Right lobe of liver (tissue), 6 donors: ENCODE data around the gene DTNA. TPM values are rescaled to one million over a fixed set of nuclear protein-coding genes. Genes with fewer than 3 reads are reported as not detected.

Source experiments
- ATAC-seq, 4 donors: fragments of 200-7000 bp; cut with Tn5 transposase; one replicate each; pipeline ENCODE4 v1.9.1; 2020; ENCODE audit warnings: mild to moderate bottlenecking in 4 of 4, moderate library complexity in 4 of 4
- DNase-seq, 3 donors: peaks; one replicate each; pipeline ENCODE4 v3.0.0-alpha.2; 2020
- H3K27ac ChIP-seq, 3 donors: fragments of 200-600 bp; one replicate each; pipeline ENCODE4 v1.8.0; 2022
- H3K27me3 ChIP-seq, 2 donors: fragments of 200-600 bp; one replicate each; pipeline ENCODE4 v1.8.0; 2022
- H3K36me3 ChIP-seq, 4 donors: fragments of 200-600 bp; sonication (generic) in 1 of 4; one replicate each; pipeline versions ENCODE4 v1.5.1 to v1.8.0; 2017 to 2022; ENCODE audit warnings: control low read depth in 1 of 4
- H3K4me1 ChIP-seq, 4 donors: fragments of 200-600 bp; sonication (generic) in 1 of 4; one replicate each; pipeline versions ENCODE4 v1.5.1 to v1.8.0; 2017 to 2022; ENCODE audit warnings: control low read depth in 1 of 4
- H3K4me3 ChIP-seq, 3 donors: fragments of 200-600 bp; one replicate each; pipeline ENCODE4 v1.8.0; 2022
- H3K9me3 ChIP-seq, 4 donors: fragments of 200-600 bp; sonication (generic) in 1 of 4; one replicate each; pipeline versions ENCODE4 v1.5.1 to v1.8.0; 2017 to 2022; ENCODE audit warnings: control low read depth in 1 of 4
- CTCF ChIP-seq, 4 donors: fragments of 200-600 bp in 3 of 4; fragments of 450-650 bp in 1 of 4; IDR thresholded peaks; one replicate each; pipeline versions ENCODE4 v1.5.1 to v1.8.0; 2016 to 2022; ENCODE audit warnings: antibody characterized with exemption in 4 of 4, mild to moderate bottlenecking in 2 of 4
- POLR2A ChIP-seq: fragments of 450-650 bp; IDR thresholded peaks from one replicate; pipeline ENCODE4 v1.6.1; 2017; ENCODE audit warnings: antibody characterized with exemption, mild to moderate bottlenecking
- WGBS: methylation state at CpG from one replicate; pipeline ENCODE4 v1.1.6; 2018; ENCODE audit warnings: low coverage, low lambda C conversion rate; ENCODE audit not compliant: insufficient coverage; ENCODE audit errors: missing lambda C conversion rate; 5-methylcytosine and 5-hydroxymethylcytosine counted together
- intact Hi-C, 2 donors: fragments of 100-400 bp; cut with DNase I; formaldehyde crosslinking; loops; one replicate each; pipeline versions ENCODE4 v1.11.2 to v1.14.1; 2022
- total RNA-seq, 6 experiments: library from RNA; depleted of rRNA in 2 of 6; stranded (reverse); fragments of >200 nt in 2 of 6; fragmentation: NEBNext Ultra II Directional in 3 of 6; extraction: Animal tissue kit (Norgen Biotek cat#: 25700) in 3 of 6; gene quantifications; one replicate each; pipeline versions ENCODE4 v1.1.0 to v1.2.4, GENCODE V29; 2016 to 2023
- donor health status: DM: no; HTN: yes; CAD: no.
- donor health status: DM: no; HTN: no; CAD: no.
- donor health status: DM: no; HTN: no; CAD: no.
- donor health status: DM: no; HTN: yes; CAD: no.
- donor health status: DM: no; HTN: yes; CAD: no.

The DTNA gene
- total RNA-seq, 6 experiments from 2014 or later, result 0.90 to 29.4 (median 13.7) TPM

GRCh38 chr18:34808389-34808788, 98.3 kb downstream of the DTNA start:
- Histone ChIP-seq H3K9me3 (no peaks in the 10 kb centered on the region), H3K4me1 (peaks cover 0 to 32% (median 0%) of the 10 kb centered on the region in 4 donors), H3K27ac (peak overlapping the region in 1 of 3 donors; percentile 35), H3K27me3 (no peaks in the 10 kb centered on the region), H3K36me3 (no peaks in the 10 kb centered on the region), H3K4me3 (no peak overlapping the region)
- TF ChIP-seq POLR2A (no peak), CTCF (IDR thresholded peaks at IDR 0.05) (peak in 1 of 4 donors; percentile 4)
- 14% methylated on average over 1 of the region's 1 CpG for WGBS
- intact Hi-C loops, result no loop called here
- peak in 3 of 4 donors; percentile 77 to 84 (median 80) for ATAC-seq
- DNase-seq, result no peak

DNA sequence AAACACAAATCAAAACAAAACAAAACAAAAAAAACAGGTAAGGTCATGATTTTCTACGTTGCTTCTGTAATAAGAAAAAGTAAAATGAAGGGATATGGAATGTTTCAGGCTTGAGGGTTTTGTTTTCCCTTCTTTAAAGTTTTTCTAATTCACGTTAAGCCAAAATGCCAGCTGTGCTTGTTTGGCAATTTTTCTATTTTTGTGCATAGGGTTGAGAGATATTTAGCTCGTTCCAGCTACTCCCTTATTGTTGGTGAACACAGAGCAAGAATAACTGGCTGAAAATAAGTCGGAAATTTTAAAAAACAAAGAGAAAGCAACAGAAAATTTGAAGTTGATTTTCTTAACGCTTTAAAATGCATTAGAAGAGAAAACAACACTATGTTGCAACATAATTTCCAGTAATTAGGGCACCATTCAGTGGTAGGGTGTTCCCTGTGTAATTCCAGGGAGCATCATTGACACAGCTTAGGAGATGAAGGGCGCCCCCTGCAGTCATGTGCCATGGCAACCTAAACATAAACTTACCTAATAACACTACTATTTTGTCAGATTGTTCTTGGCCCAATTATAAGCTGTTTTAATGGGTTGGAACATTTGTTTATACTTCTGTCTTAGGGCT, 99.5 kb downstream of the DTNA start:
- peak in 3 of 4 donors; percentile 34 to 44 (median 40) for TF ChIP-seq CTCF (IDR thresholded peaks at IDR 0.05)
- no peak for TF ChIP-seq POLR2A
- WGBS, result 45% methylated on average over 6 of the region's 6 CpGs
- Histone ChIP-seq H3K4me1 (peaks cover 0 to 32% (median 0%) of the 10 kb centered on the region in 4 donors), H3K9me3 (no peaks in the 10 kb centered on the region), H3K27me3 (no peaks in the 10 kb centered on the region), H3K36me3 (no peaks in the 10 kb centered on the region), H3K4me3 (no peak overlapping the region), H3K27ac (peak overlapping the region in 1 of 3 donors; percentile 36)
- ATAC-seq, result peak in 3 of 4 donors; percentile 18 to 56 (median 28)
- peak in 1 of 3 donors; percentile 51 for DNase-seq
- intact Hi-C loops, result no loop called here

DNA sequence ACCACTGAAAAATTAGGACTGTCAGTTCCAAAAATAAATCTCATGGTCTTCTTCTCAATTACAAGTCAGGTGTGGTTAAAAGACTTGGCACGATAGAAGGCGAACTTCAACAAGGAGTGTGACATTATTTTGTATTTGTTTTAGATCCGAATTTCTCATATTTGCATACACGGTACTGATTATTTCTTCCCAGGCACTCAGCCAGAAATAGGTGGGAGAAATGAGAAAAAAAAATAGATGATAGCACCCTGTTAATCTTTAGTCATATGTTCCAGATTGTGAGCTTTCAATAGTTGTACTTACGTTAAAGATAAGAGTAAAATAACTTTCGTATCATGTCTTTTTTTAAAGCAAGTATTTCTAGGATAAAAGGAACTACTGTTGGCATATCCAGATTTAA, 106.1 kb downstream of the DTNA start:
- TF ChIP-seq CTCF (IDR thresholded peaks at IDR 0.05) (no peak), POLR2A (no peak)
- no peak overlapping the region for H3K27ac ChIP-seq
- no peaks in the 10 kb centered on the region for H3K36me3 ChIP-seq
- WGBS, result 48% methylated on average over 6 of the region's 6 CpGs
- no peaks in the 10 kb centered on the region for H3K4me1 ChIP-seq
- ATAC-seq, result peak in 1 of 4 donors; percentile 51
- intact Hi-C loops, result no loop called here
- no peak overlapping the region for H3K4me3 ChIP-seq
- H3K9me3 ChIP-seq, result no peaks in the 10 kb centered on the region
- no peak for DNase-seq
- no peaks in the 10 kb centered on the region for H3K27me3 ChIP-seq

DNA sequence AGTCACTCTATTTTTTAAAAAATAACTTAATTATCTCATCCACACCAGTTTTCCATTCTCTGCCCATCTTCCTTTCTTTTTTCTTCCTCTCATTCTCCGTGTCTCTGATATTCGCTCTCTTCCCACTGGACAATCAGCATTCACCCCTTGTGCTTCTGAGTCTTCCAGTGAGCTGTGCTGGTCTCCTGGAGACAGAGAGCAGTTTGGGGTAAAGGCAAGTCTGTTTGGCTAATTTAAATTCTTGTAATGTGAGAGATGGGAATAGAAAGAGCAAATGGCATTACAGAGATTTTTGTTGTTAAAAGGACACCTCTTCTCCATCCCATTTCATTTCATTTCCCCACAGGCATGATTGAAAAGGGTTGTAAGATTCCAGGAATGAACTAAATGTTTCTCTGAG, 107.5 kb downstream of the DTNA start:
- DNase-seq, result no peak
- intact Hi-C loops, result no loop called here
- 71% methylated on average over 2 of the region's 2 CpGs for WGBS
- no peaks in the 10 kb centered on the region for H3K4me1 ChIP-seq
- no peak for TF ChIP-seq POLR2A
- TF ChIP-seq CTCF (IDR thresholded peaks at IDR 0.05), result no peak
- H3K27me3 ChIP-seq, result no peaks in the 10 kb centered on the region
- H3K9me3 ChIP-seq, result no peaks in the 10 kb centered on the region
- no peaks in the 10 kb centered on the region for H3K36me3 ChIP-seq
- H3K27ac ChIP-seq, result no peak overlapping the region
- ATAC-seq, result no peak
- no peak overlapping the region for H3K4me3 ChIP-seq
